ENCODE data around the gene LYSMD1.

GRCh38 chr1:151146072-151146411 lies 19.7 kb downstream of the LYSMD1 start:
- no peak for TF ChIP-seq SALL2 (tag by site-specific recombination; IDR thresholded peaks at IDR 0.05; ENCODE audit: borderline replicate concordance)
- TF ChIP-seq, protein P1, sequence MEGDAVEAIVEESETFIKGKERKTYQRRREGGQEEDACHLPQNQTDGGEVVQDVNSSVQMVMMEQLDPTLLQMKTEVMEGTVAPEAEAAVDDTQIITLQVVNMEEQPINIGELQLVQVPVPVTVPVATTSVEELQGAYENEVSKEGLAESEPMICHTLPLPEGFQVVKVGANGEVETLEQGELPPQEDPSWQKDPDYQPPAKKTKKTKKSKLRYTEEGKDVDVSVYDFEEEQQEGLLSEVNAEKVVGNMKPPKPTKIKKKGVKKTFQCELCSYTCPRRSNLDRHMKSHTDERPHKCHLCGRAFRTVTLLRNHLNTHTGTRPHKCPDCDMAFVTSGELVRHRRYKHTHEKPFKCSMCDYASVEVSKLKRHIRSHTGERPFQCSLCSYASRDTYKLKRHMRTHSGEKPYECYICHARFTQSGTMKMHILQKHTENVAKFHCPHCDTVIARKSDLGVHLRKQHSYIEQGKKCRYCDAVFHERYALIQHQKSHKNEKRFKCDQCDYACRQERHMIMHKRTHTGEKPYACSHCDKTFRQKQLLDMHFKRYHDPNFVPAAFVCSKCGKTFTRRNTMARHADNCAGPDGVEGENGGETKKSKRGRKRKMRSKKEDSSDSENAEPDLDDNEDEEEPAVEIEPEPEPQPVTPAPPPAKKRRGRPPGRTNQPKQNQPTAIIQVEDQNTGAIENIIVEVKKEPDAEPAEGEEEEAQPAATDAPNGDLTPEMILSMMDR (tag by site-specific recombination; IDR thresholded peaks at IDR 0.05), result no peak
- TF ChIP-seq, protein P2, sequence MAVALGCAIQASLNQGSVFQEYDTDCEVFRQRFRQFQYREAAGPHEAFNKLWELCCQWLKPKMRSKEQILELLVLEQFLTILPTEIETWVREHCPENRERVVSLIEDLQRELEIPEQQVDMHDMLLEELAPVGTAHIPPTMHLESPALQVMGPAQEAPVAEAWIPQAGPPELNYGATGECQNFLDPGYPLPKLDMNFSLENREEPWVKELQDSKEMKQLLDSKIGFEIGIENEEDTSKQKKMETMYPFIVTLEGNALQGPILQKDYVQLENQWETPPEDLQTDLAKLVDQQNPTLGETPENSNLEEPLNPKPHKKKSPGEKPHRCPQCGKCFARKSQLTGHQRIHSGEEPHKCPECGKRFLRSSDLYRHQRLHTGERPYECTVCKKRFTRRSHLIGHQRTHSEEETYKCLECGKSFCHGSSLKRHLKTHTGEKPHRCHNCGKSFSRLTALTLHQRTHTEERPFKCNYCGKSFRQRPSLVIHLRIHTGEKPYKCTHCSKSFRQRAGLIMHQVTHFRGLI (tag by site-specific recombination; IDR thresholded peaks at IDR 0.05), result no peak
- TF ChIP-seq BCL11A (tag by site-specific recombination; IDR thresholded peaks at IDR 0.05; ENCODE audit: low read depth), result no peak
- TF ChIP-seq ZNF843 (tag by site-specific recombination; IDR thresholded peaks at IDR 0.05), result no peak
- TF ChIP-seq, protein P3, sequence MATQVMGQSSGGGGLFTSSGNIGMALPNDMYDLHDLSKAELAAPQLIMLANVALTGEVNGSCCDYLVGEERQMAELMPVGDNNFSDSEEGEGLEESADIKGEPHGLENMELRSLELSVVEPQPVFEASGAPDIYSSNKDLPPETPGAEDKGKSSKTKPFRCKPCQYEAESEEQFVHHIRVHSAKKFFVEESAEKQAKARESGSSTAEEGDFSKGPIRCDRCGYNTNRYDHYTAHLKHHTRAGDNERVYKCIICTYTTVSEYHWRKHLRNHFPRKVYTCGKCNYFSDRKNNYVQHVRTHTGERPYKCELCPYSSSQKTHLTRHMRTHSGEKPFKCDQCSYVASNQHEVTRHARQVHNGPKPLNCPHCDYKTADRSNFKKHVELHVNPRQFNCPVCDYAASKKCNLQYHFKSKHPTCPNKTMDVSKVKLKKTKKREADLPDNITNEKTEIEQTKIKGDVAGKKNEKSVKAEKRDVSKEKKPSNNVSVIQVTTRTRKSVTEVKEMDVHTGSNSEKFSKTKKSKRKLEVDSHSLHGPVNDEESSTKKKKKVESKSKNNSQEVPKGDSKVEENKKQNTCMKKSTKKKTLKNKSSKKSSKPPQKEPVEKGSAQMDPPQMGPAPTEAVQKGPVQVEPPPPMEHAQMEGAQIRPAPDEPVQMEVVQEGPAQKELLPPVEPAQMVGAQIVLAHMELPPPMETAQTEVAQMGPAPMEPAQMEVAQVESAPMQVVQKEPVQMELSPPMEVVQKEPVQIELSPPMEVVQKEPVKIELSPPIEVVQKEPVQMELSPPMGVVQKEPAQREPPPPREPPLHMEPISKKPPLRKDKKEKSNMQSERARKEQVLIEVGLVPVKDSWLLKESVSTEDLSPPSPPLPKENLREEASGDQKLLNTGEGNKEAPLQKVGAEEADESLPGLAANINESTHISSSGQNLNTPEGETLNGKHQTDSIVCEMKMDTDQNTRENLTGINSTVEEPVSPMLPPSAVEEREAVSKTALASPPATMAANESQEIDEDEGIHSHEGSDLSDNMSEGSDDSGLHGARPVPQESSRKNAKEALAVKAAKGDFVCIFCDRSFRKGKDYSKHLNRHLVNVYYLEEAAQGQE (tag by site-specific recombination; IDR thresholded peaks at IDR 0.05), result no peak
- no peak for TF ChIP-seq YY1 (tag by site-specific recombination; IDR thresholded peaks at IDR 0.05)
- no peak for TF ChIP-seq ZNF639 (tag by site-specific recombination; IDR thresholded peaks at IDR 0.05)
- TF ChIP-seq ZNF350 (tag by site-specific recombination; IDR thresholded peaks at IDR 0.05), result no peak
- TF ChIP-seq ZSCAN4 (tag by site-specific recombination; IDR thresholded peaks at IDR 0.05), result no peak
